SKM-1 (cell line): ENCODE measurements around the gene BIN2.

Source experiments
- DNase-seq: peaks from one replicate; lab custom pipeline; 2025; ENCODE audit not compliant: unreplicated experiment; lab: John Stamatoyannopoulos, UW

Gene BIN2

DNA sequence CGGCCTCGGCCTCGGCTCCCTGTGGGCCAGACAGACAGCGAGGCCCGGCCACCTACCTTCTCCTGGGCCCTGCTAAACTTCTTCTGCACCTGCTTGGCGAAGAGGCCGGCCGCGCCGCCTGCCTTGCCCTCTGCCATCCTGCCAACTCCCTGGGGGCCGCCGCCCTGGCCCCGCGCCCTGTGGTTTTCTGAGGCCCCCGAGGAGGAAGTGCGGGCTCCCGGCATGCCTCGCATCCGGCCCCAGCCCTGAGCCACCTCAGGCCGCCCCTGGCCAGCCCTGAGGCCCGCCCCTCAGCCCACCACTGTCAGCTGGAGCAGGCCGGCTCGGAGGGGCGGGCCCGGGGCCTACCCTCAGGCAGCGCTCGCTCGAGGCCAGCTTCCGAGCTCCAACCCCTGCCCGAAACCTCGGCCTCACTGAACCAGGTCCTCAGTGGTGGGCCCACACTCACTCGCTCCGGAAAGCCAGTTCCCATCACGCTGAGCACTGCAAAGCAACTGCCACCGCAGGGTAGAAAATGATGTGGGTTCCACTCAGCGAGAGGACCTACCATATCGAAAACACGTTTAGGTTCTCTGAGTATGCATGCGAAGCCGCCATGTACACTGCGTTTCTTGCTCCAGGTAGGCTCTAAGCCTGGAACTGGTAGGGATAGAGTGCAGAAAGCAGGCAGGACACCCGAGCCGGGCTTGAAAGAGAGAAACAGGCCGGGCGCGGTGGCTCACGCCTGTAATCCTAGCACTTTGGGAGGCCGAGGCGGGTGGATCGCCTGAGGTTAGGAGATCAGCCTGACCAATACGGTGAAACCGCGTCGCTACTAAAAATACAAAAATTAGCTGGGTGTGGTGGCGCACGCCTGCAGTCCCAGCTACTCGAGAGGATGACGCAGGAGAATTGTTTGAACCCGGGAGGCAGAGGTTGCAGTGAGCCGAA is at the start of gene BIN2:
BIN2 (minus strand) TSS at position 209 of the 930 bp plus-strand sequence; CDS start at position 137, 72 bp downstream.
- DNase-seq = no peak

DNA sequence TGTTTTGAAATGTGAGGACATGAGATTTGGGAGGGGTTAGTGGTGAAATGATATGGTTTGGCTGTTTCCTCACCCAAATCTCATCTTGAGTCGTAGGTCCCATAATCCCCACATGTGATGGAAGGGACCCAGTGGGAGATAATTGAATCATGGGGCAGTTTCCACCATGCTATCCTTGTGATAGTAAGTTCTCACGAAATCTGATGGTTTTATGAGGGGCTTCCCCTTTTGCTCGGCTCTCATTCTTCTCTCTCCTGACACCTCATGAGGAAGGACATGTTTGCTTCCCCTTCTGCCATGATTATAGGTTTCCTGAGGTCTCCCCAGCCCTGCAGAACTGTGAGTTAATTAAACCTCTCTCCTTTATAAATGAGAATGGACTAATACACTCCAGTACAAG is 49.2 kb upstream of the BIN2 start:
- DNase-seq = no peak

DNA sequence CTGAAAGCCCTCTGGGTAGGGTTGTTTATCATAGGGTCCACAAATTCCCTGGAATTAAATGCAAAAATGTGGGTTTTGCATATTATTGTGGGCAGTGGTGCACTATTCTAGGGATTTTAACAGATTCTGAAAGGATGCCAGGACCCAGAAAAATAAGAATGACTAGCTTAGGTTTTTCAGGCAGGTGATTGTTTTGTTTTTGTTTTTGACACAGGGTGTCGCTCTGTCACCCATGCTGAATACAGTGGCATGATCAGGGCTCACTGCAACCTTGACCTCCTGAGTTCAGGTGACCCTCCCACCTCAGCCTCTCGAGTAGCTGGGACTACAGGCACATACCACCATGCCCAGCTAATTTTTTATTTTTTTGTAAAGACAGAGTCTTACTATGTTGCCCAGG is 48.0 kb upstream of the BIN2 start:
- DNase-seq = no peak

DNA sequence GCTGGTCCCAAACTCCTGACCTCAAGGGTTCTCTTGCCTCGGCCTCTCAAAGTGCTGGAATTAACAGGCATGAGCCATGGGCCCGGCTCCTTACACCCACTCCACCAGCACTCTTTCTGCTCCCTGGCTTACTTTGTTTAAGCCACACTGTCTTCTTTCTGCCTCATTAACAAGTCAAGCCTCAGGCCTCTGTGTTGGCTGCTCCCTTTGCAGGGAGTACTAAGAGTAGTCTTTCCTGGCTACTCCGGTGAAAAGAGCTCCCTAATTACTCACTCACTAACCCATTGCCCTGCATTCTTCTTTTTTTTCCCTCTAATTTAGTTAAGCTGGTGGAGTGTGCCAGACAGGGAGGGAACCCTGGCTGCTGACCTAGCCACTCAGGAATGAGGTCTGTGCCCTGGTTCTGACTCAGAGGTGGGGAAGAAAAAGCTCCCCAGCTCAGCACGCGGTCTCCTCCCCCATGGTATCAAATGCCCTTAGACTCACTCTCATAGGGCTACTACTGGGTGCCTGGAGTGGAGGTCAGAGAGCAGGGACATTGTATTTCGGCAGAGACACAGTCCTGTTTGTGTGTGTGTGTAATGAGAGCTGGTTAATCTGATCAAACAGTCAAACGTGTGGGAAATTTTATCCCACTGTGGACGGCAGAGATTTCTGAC is 47.5 kb upstream of the BIN2 start:
- DNase-seq = no peak

DNA sequence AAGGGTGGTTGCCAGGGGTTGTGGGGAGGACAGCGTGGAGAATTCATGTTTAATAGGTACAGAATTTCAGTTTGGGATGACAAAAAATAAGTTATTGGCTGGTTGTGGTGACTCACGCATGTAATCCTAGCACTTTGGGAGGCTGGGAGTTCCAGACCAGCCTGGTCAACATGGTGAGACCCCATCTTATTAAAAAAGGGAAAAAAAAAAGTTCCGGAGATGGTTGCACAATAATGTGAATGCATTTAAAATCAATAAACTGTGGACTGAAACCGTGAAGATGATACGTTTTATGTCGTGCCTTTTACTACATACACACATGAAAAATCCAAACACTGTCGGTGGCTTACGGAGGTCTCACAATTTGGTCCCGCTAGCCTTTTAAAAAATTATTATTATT is 46.7 kb upstream of the BIN2 start:
- DNase-seq = no peak

DNA sequence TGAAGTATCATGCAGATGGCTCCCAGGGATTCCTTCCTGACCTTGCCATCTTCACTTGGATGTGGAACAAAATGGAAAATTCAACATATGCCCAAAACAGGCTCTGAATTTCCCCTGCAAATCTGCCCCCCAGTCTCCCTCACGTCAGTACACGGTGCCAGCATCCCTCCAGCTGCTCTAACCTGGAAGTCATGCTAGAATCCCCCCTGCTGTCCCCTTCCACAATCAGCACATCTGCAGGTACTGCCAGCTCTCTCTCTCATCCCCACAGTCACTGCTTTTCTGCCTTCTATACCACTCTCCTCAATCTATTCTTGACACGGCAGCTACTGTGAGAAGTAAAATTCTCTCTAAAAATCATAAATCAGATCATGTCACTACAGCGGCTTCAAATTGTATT is 45.6 kb upstream of the BIN2 start:
- DNase-seq = no peak

DNA sequence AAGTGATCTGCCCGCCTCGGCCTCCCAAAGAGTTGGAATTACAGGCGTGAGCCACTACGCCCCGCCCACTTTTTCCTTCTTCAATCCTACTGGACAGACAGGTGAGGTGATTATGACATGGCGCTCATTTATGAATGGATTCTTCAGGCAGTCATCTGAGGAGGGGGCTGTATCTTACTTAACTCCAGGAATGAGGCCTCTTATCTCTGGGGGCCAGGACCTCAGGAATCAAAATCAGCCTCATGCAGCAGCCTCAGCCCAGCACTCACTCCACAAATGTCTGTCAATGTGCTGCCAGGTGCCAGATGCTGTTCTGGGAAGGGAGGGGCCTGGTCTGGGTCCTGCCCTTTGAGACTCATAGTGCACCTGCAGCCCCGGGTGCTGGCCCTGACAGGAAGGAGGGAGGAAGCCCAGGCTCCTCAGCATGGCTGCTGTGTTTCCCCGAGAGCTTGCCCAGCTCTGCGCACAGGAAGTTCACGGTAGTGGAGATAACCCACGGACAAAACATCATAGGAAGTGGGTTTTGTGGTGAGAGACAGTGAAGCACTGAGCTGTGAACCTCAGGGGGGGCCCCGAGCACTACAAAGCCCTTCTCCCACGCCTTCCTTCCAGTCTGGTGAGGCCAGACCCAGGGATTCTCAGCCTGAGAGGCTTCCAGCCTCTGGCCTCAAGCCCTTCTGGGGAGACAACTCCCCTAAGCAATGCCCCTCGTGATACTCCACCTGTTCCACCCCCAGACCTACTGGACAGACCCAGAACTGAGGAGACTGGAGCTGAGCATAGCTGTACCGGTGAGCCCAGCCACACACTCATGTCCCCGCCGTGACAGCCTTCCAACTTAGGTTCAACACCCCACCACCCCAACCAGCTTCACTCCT is 44.9 kb upstream of the BIN2 start:
- DNase-seq = peak; percentile 30

DNA sequence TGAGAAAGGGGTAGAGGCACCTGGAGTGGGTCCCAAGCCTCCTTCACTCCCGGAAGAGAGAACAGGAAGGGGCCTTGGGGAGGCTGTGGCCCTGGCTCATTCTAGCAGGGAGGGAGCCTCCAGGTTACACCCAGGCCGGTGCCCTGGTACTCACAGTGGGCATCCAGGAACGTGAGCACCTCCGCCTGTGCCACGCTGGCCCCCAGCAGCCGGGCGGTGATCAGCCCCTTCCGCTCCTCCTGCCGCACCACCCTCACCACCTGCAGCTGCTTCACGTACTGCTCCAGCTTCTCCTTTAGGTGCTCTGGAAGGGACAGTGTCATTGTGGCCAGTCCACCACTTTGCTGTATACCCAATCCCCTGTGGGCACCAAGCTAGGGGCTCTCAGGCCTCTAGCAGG is 41.3 kb upstream of the BIN2 start:
- DNase-seq = no peak

DNA sequence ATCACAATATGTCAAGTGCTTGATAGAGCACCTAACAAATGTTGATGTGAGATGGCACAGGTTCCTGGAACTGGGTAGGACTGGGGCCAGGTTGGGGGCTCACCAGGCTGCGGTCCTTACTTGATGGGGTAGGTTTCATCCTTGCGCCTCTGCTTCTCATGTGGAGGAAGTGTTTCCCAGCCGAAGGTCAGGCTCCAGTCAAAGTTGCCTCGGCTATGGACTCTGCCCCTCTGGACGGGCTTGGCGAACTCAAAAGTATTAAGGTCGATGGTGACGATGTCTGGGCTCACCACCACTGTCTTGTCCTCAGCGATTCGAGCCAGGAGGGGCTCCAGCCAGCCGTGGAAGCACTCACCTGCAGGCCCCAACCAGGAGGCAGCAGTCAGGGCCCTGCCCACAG is 40.0 kb upstream of the BIN2 start:
- no peak for DNase-seq

DNA sequence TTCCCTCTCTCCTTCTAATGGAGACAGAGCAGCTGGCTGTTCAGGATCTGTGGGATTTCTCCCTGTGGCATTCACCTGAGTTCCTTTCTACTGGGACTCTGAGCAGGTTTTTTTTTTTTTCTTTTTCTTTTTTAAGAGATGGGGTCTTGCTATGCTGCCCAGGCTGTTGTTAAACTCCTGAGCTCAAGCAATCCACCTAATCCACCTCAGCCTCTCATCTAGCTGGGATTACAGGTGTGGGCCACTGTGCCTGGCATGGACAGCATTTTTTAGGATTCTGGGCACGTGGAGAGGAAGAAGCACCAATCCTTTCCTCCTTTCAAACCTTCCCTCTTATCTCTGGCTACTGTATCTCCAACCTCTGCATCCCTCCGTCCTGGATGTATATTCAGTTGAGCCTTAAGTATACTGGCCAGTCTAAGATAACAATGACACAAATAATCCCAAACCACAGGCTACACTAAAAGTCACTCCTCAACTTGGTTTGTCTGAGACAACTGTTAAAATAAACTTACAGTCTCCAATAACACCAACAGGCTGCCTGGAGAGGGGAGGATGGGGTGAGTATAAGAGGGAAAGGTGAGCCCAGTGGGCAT is 38.9 kb upstream of the BIN2 start:
- no peak for DNase-seq

DNA sequence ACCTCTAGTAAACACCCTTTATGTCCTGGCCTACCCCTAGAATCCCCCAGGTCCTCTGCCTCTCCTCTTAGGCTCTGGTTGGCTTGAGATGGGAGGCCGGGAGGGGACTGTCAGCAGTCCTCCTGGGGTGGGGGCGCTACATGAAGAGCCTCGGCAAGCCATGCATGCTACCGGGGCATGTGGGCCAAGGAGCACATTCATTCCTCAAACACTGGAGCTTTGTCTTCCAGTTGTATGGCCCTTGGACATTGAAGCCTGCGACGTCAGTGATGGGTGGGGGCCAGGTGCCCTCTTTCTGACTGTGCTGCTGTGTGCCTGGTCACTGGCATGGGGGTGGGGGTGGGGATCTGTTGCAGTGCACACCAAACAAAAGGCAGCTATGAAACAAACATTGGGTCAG is 38.3 kb upstream of the BIN2 start:
- no peak for DNase-seq

DNA sequence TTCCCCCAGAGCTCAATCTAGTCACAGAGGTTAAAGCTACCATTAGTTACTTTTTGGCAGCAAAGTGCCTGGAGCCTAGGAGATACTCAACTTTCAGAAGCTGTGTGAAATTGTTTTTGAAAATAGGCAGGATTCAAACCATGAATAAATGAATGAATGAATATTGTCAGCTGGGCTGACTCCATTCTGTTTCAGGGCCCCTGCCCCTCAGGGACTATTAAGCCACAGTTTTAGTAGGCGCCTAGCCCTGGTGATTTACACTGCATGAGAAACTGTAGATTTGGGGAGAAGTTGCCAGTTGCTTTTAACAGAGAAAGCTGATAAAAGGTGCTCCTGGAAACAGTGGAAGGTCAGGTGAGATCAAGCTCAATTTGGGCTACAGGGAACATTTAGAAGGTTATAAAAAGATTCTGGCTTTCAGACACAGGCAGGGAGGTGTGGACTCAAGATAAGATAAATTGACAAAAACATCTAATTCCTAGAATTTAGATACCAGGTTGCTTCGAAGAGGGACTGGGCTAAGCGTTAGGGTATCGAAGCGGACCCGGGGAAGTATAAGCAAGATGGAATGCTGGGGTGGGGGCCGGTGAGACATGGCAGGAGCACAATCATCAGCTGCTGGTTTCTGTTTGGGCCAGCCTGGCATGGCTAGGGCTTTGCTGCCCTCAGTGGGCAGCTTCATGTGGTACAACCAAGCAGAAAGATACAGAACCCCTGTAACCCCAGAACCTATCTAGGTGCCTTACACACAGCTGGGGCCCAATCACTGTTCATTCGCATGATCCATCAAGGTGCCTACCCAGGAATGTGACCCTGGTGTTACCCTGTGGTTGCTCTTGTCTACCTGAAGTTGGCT is 37.4 kb upstream of the BIN2 start:
- no peak for DNase-seq

DNA sequence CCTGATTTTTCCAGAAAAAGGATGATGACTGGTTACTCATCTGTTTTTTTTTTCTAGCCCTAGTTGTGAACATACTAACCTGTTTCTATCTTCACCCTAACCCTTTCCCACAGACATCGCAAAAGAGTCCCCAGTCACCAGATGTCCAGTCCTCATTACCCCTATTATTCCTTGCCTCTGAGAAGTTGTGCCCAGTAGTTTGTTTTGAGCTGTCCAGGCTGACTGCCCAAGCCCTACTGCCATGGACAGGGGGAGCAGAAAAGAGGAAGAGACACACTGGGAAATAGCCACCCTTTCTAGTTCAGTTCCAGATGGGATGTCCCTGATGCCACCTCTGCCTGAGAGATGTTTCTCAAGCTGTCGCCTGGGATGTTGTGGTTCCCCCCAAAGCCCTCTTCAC is 36.3 kb upstream of the BIN2 start:
- no peak for DNase-seq

DNA sequence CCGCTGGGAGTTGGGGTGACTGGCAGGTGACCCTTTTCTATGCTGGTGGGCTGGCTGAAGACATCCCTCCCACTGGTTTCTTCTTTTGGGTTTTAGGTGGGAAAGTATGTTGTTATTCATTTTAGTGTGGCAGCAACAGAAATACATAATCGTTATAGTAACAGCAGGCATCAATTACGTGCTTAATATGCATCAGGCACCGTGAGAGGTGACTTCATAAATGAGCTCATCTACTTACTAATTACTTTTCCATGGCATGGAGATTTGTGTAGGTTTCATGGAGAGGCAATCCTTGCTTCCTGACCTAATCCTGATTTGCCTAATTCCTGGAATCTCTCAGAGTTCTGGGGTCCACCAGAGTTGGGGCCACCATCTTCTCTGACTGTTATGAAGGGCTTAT is 35.9 kb upstream of the BIN2 start:
- no peak for DNase-seq

DNA sequence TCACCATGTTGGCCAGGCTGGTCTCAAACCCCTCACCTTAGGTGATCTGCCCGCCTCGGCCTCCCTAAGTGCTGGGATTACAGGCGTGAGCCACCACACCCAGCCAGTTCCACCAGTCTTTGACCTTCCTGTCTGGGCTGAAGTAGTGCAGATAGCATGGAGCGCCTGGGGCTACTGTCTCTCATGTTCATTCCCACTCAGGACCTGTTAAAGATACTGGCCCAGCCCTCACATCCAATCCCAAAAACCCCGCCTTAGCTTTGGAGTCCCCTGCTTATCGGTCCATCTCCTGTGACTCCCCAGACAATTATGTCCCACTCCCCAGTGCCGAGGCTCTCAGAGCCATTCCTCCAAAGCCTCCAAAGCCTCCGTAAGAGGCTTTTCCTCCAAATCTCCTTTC is 34.5 kb upstream of the BIN2 start:
- no peak for DNase-seq

DNA sequence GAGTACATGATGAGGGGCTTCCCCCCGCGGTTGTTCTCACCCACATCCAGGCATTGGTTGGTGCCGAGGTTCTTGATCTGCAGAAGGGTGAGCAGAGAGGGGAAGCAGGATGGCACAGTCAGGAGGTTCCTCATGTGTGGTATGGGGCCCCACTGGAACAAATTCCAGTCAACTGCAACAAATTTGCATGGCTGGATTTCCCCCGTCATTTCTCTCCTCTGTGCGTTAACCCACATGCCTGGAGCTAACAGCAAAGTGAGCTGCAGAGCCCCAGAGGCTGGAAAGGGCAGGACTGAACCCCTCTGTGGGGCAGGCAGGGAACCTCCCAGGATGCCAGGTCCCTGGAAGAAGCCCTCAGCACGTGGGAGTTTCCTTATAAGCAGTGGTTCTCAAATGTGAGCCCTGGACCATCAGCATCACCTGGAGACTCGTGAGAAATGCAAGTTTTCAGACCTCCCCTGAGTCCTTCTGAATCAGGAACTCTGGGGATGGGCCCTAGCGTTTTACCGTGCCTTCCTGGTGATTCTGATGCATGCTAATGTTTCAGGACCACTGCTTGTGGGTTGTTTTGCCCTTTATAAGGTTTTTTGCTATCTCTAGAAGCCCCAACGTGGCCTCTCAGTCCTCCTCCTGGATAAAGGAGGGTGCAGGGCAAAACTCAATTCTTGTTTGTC is 33.5 kb upstream of the BIN2 start:
- DNase-seq = no peak

DNA sequence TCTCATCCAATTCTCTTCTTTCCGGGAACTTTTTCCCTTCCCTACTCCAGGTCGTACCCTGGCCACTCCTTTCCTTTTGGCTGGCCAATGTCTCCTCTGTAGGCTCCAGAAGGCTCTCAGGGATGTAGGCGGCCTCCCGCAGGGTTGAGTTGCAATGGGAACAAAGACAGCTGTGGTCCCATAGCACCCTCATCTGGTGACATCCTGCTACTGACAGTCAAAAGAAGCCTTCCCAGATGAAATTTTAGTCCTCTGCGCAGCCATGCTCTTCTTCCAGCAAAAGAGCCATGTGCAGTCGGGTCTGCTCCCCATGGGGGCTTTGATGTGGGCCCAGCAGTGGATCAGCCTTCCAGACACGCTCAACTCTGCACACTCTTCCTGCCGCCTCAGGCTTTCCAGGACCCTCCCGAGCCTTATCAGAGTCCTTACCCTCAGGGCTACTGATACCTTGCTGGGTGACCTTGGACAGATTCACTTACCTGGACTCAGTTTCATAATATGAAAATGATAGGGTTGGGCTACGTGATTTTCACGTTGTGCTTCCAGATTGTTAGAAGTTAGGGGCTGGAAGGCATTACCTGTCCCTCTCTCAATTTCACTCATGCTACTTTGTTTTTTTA is 28.0 kb upstream of the BIN2 start:
- no peak for DNase-seq

DNA sequence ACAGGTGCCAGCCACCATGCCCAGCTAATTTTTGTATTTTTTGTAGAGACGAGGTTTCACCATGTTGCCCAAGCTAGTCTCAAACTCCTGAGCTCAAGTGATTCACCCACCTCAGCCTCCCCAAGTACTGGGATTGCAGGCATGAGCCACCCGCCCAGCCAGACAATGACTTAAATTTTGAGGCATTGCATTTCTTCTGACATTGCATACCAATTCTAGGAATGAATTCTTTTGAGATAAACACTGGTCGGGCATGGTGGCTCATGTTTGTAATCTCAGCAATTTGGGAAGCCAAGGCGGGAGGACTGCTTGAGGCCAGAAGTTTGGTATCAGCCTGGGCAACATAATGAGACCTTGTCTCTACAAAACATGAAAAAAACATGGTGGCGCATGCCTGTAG is 25.1 kb upstream of the BIN2 start:
- no peak for DNase-seq

DNA sequence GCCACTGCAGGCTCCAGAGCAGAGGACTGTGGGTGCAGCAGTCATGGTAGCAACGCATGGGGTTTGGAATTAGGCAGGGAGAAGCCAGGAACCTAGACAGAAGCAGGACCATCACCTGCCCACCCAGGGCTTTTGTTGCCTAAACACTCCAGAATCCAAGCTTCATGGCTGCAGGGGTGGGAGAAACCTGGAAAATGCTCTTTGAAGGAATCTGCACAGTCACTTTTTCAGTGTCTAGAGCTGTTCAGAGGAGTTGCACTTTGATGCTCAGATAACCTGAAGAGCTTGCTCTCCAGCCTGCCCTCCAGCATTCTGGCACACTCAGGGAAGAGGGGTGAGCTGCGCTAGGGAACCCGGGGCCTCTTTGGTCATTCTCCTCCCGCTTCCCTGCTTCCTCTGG is 24.1 kb upstream of the BIN2 start:
- DNase-seq = no peak
